Activated CD4-positive, CD25-positive, alpha-beta regulatory T cell treated with anti-CD3 and anti-CD28 coated beads, Interleukin-2, amount 50 U/mL, for 24 hours (primary cell): ENCODE measurements around the gene KRT13.
"Not testable (repeated sequence)": the region's sequence is repeated elsewhere in the genome, so short reads cannot be mapped to it uniquely, and the experiment has no call there.

Experiments
- ATAC-seq, 2 donors: fragments of 150-1000 bp; cut with Tn5 transposase; one replicate each; pipeline ENCODE4 v1.10.0; 2021; ENCODE audit warnings: mild to moderate bottlenecking in 1 of 2, moderate library complexity in 1 of 2

KRT13 gene

DNA sequence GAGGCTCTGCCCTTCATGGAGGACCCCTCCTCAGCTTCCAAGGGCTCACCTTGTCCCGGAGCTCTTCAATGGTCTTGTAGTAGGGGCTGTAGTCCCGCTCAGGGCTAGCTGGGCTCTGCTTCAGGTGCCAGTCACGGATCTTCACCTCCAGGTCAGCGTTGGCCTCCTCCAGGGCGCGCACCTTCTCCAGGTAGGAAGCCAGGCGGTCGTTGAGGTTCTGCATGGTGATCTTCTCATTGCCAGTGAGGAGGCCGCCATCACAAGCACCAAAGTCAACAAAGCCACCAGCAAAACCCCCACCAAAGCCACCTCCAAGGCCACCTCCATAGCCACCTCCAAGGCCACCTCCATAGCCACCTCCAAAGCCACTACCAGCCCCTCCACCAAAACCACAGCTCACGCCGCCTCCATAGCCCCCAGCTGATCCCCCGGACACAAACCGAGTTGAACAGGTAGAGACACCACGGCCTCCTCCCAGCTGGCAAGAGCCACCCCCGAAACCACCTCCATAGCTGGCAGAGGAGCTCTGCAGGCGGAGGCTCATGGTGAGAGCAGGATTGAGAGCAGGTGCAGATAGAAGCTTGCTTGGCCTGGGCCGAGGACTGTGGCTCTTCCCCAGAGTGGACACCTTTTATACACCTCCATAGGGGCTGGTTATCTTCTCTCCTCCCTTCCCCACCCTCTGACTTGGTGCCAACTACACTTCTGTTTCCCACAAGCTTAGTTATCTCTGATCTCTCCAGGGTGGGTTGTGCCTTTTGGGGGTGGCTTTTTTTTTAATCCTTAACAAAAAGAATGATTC, at the start of gene KRT13:
KRT13 (minus strand) TSS at position 606 of the 802 bp plus-strand sequence; CDS start at position 544, 62 bp downstream.
- no peak for ATAC-seq

DNA sequence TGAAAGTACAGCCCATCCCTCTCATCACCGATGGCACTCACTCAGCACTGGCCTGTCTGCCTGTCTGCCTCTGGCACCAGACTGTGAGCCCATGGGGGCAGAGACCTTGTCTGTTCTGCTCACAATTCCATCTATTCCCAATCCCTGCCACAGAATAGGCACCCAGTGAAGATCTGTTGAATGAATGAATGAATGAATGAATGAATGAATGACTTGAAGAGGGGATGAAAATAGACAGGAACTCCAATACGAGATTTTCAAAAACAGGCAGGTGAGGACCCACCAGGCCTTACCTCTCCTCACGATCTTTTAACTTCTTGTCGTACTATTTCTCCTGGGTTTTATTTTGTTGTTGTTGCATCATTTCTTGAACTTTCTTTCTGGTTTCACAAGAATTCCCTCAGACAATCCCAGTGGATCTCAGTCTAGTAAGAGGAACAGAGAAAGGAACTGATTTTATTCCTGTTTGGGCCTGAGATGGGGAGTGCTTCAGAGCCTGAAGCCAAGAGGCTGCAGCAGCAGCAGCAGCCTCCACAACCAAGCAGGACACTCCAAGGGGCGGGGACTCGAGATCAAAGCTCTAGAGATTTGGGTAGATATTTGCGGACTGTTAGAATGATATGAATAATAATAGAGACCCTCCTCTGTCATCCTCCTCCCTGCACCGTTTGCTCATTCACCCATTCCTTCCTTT, 48.7 kb upstream of the KRT13 start:
- no peak for ATAC-seq

DNA sequence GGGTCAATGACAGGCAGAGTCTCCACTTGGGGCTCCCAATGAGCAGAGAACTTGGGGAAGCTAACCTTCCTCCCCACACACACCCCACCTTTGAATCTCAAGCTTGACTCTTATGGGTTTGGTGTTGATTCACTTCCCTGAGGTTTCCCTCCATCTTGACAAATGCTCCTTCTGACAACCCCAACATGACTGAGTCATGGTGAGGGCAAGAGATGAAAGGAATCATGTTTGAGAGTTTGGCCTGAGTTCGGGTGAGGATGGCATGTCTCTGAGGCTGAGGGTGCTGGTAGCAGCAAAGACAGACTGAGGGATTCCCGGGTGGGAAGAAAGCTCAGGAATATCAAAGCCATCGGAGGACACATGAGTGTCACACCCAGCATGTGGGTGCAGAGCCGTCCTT, 47.8 kb upstream of the KRT13 start:
- no peak for ATAC-seq

DNA sequence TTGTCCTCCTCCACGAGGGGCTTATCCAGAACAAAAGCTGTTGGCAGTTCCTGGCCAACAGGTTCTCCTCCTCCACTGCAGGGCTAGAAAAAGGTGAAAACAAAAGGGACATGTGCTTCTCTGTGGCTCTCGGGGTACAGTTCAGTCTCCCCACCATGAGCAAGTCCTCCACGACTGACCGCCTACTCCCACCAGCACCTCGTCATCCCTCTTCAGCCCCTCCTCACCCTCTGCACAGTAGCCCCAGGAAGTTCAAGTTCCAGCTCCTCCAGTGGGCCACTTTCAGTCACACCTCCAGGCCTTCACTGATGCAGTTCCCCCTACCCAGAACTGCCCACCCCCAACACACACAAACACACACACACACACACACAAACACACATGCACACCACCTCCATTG, 47.0 kb upstream of the KRT13 start:
- ATAC-seq = no peak

DNA sequence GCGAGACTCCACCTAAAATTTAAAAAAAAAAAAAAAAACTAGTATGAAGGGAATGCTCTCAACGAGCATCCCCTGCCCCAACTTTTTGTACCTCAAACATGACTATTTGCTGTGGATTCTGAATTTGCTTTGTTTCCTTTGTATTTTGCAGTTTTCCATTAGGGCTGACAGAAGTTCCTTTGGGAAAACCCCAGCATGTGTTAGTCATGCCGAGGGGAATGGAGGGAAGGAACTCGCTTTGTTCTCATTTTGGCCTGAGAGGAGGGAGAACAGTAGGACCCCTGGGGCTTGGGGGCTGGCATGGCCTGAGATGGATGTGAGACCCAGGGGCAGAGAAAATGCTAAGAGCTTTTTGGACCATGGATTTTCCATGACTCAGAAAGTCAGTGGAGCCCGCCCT, 46.0 kb upstream of the KRT13 start:
- ATAC-seq = no peak

DNA sequence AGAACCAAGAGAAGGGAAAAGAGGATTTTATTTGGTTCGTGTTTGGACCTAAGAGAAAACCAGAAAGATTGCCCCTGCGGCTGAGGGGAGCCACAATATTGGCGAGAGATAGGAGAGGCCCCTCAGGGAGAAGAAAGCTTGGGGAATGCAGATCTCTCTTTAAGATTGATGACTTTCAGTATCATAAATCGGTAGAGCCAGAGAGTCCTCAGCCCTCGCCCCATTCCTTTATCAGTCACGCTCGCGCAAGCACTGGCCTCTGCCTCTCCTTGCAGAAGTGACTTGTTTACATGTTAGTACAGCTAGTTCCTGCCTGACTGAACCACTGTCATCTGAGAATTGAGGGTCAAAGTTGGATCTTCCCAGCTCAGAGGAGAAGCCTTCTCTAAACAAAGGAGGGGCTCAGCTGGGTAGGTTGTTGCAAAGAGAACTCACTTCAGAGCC, 44.2 kb upstream of the KRT13 start:
- no peak for ATAC-seq

DNA sequence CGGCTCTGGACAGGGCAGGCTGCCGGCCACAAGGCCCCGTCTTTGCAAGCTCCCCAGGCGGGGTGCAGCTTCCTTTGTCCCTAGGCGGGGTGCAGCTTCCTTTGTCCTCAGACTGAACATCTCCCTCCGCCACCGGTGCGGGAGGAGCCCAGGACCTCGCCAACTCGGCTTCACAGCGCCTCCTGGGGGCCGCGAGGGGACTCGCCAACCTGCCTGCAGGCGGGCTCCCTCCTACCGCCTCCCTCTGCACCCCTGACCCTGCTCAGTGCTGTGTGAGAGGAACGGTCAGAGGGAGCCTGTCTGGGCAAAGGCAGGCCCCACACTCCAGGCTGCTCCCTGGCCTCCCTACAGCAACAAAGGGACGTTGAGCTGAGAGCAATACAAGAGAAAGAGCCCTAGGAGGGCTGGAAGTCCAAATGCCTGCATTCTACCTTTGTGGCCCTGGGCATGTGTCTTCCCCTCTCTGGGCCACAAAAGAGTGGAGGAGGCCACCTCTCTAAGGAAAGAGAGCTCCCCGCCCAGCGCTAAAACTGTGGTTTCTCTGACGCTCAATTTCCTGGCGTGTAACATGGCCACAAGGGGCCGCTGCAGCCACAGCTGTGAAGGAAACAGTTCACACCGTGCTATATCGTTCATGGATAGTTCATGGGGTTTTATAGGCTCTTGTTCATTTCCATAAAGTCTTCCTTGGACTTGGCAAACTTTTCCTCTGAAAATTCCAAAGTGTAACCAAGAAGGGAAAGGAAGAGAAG, 43.6 kb upstream of the KRT13 start:
- peak; percentile 71 to 72 for ATAC-seq

DNA sequence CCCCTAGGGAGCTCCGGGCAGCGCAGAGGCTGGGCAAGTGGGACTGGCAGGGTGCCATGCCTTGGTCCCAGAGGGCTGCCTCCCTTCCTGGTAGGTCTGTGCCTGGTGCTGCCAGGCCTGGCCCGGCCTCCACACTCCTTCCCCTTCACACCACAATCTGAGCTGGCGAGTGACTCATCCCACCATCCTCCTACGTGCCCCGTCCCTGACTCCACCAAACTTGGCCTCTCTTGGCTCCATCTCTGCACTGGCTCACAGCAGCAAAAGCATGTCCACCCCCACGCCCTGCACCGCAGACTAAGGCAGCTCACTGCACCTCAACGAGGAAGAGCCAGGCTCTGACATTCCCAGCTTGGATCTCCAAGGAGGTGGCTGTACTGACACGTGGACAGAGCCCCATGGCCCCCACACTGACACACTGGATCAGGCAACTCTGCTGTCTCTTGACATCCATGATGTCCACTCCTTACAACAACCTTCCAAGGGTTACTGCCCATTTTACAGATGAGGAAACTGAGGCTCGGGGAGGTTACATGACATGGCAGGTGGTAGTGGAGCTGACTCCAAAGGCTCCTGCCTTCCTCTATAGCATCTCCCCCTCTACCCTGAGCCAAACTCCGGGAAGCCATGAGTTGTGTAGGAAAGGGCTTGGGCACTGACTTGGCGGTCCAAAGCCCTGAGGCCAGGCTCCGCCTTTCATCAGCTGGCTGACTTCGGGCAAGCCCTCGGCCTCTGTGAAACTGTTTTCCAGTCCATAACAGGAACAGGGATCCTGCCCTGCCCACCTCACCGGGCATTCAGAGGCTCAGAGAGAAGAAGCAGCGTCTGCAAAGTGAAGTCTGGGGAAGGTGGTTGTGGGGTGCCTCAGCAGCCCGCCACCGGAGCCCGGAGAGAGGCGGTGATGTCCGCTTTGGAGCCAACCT, 42.8 kb upstream of the KRT13 start:
- peak; percentile 89 to 93 for ATAC-seq

DNA sequence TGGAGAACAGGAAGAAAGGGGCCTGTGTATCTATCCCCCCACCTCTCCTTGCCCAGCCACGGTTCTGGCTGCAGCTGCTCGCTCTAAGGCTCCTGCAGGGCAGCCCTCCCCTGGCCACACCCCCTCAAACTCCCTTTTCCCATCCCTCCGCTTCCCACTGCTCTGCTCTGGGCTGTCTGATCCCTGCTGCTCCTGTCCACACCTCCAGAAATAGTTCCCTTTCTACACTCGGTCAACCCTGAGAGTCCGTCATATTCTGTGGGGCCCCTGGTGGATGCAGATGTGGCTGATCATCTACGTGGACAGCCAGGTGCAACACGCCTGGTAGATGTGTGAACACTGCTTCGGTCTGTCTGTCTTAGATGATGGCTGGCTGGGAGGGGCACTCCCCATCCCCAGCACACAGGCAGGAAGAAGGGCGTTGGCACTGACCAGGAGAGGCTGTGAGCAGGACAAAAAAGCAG, 42.0 kb upstream of the KRT13 start:
- no peak for ATAC-seq

DNA sequence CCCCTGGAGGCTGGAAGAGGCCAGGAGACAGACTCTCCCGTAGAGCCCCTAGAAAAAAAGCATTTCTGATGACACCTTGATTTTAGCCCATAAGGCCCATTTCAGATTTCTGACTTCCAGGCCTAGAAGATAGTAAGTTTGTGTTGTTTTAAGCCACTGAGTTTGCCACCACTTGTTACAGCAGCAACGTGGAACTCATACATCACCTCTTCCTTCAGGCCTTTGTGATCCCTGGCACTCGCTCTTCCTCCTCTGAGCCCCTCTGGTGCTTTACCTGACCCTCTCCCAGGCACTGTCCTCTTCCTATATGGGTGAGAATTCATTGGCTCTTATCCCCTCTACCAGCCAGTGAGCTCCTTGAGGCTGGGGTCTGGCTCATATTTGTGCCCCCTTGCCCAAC, 41.4 kb upstream of the KRT13 start:
- no peak for ATAC-seq

DNA sequence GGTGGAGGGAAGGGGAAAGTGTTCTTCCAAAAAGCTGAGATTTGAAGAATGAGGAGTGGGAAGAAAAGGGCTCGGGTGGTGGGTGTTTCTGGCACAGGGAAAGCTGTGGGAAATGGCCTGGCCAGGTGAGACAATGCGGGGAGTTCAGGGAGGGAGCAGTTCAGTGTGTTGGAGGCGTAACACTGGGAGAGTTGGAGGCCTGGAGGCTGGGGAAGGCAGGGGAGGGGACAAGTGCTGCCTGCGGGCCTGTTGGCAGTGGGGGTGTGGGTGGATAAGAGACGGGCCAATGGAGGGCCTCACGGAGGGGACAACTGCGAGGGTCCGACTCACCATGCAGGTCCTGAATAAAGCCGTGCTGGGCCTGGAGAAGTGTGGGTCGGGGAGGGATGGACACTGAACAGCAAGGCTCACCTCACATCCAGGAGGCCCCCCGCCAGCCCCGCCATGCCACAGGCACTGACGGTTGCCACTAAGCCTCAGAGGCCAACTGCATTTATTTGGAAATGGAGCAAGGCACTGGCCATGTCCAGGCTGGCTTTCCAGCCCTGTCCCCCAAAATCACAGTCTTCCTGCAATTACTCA, 40.5 kb upstream of the KRT13 start:
- no peak for ATAC-seq

DNA sequence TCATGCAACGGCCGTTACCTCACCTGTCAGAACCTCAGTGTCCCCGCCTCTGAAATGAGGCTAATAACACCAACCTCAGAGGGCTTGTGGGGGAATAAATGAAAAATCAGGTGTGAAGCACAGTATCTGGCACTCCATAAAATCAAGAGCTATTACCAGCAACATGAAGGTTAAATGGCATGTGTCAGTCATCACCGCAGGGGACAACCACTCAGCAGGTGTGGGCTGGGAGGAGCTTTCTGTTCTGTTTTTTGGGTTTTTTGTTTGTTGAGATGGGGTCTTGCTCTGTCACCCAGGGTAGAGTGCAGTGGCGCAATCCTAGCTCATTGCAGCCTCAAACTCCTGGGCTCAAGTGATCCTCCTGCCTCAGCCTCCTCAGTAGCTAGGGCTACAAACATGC, 39.5 kb upstream of the KRT13 start:
- ATAC-seq = no peak

DNA sequence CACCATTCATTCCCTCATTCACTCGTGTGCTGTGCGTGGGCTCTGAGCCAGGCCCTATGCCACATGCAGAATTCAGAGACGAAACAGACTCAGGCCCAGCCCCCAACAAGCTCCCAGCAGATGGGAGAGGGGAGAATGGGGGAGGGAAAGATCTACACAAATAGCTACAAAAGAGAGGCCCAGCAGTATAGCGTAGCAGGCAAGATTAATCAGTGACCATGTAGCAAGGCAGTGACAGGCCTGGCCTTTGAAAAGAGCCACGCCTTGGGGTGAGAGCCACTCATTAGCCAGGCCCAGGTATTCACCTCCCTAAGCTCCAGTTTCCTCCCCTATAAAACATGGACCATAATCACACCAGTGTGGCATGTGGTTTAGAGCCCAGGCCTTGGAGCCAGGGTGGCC, 39.1 kb upstream of the KRT13 start:
- ATAC-seq = no peak

DNA sequence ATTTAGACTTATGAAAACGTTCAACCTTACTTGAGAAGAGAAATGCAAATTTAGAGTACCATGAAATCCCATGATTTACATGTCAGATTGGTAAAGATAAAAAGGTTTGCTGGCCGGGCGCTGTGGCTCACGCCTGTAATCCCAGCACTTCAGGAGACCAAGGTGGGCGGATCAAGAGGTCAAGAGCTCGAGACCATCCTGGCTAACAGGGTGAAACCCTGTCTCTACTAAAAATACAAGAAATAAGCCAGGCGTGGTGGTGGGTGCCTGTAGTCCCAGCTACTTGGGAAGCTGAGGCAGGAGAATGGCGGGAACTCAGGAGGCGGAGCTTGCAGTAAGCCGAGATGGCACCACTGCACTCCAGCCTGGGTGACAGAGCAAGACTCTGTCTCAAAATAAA, 37.4 kb upstream of the KRT13 start:
- not testable (repeated sequence) for ATAC-seq

DNA sequence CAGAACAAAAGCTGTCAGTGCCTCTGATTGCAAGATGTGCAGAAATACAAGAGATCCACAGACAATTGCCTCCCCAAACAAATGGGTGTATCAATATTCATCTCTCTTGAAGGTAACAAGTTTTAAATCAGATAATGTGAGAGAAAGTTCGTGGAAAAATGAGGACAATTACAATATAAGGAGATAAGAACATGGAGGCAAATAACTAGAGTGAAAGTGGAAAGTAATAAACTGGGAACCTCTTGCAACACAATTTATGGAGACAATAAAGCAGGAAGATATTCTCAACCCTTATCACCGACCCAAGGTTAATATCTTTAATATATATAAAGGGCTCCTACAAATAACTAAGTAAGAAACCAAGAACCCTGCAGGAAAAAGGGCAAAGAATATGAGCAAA, 36.9 kb upstream of the KRT13 start:
- no peak for ATAC-seq

DNA sequence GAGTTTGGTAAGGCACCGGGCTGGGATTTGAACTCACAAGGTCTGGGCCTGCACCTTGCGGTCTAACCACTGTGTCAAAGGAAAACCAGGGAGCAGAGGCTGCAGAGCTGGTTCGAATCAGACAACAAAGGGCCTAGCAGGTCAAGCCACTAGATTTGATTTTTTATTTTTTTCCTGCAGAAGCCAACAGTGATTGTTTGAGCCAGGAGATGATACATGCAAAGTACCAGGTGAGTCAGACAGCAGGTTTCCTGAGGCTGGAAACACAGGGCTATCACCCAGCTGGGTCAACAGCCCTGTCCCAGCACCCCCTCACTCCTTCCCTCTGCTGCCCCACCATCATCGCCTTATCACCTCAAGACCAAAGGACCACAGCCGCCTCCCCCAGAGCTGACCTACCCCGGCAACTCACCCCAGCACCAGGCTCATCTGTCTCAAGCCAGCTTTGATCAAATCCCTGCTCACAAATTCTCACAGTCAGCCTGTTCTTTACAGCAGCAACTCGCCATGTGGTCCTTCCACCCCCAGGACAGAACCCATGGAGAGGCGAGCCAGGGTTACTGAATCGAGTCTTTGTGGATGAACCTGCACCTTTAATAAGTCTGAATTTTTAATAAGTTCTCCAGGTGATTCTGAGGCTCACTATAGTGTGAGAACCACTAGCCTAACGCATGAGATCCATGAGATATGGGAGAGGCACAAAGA, 35.7 kb upstream of the KRT13 start:
- no peak for ATAC-seq

DNA sequence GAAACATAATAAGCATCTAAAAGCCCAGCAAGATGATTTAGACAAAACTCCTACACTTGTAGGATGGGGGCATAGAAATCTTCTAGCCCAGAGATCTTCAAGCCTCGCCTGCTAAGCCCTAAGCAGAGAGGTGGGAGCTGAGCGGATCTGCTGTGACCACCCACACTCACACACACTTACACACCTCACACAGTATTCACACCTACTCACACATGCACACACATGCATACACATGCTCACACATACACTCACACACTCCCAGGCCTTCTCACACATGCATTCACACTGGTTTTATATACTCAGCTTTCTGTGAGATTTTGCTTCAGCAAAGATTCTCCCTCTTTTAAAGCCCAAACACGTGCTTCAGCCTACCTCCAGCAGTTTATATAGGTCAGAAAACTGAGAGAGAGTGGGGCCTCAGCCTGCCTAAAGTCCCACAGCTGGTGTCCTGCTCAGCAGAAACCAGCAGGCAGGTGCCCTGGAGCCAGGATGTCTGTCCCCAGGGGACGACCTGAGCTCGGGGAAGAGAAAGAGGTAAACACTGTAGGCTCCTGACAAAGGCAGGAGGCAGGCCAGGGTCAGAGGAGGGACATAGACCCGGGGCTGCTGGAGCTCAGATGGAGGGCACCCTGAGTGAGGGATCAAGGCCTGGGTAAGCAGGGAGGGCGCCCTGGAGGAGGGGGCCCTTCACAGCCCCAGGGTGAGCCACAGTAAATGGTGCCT, 34.7 kb upstream of the KRT13 start:
- no peak for ATAC-seq

DNA sequence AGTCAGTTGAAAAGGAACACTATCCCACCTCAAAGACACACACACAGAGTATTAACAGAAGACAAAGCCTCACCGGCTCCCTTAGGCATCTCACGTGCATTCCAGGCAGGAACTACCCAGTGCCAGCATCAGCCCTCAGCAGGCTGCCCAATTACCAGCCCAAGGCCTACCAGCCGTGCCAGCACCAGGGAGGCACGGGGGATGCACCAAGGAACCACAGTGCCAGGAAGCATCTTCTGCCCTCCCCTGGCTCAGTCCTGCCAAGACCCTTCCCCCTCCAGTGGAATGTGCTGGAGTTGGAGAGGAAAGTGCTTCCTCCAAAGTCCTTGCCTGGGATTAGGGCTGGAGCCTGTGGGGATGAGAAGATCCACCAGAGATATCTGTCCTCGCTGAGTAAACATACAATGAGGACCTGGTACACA, 33.7 kb upstream of the KRT13 start:
- ATAC-seq = no peak

DNA sequence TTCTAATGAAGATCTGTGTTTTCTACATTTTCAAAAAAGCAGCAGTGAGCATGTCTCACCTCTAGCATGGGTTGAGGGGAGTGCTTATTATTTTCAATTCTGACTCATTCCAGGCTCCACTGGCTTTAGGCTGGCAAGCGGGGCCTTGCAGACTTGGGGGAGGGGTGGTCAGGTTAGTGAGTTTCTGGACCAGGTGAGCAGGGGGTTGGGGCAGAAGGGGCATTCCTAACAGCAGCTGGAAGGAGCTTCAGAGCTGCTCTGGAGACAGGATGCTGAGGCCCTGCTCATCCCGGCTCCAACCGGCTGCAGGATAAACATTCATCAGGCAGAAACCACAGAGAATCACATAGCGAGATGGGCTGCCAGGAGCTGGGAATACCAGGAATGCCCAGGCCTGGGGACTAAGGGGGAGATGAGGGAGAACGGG, 33.2 kb upstream of the KRT13 start:
- no peak for ATAC-seq

DNA sequence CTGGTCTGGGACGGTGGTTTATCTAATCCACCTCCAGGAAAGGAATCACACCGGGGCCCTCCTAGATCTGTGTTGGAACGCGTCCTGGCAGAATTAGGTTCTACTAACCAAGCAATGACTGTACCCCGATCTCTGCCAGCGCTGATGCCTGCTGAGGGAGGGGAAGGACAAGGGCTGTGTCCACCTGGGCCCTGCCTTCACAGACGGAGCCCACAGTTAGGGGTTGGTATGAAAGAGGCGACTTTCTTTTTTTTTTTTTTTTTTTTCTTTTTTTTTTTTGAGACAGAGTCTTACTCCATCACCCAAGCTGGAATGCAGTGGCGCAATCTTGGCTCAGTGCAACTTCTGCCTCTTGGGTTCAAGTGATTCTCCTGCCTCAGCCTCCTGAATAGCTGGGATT, 32.6 kb upstream of the KRT13 start:
- no peak for ATAC-seq

DNA sequence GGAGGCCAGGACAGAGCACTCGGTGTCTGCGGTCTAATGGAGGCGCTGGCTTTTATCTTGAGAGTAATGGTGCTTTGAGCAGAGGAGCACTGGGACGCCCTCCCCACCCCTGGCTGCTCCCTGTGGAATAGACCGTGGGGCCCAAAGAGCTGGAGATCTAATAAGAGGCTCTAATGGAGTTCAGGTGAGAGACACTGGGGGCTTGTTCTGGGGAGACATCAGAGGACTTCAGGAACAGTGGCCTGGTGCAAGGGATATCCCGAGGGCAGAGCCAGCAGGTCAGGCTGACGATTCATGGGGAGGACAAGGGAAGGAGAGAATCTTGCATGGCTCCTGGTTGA, 32.2 kb upstream of the KRT13 start:
- no peak for ATAC-seq
